Activated CD4-positive, CD25-positive, alpha-beta regulatory T cell treated with anti-CD3 and anti-CD28 coated beads, Interleukin-2, amount 50 U/mL, for 16 hours (primary cell): ENCODE data around the gene FAM3B.

ENCODE experiments used
- DNase-seq: peaks from one replicate; pipeline ENCODE4 v3.0.0-alpha.2; 2020; ENCODE audit warnings: low read depth, low spot score

FAM3B gene

DNA sequence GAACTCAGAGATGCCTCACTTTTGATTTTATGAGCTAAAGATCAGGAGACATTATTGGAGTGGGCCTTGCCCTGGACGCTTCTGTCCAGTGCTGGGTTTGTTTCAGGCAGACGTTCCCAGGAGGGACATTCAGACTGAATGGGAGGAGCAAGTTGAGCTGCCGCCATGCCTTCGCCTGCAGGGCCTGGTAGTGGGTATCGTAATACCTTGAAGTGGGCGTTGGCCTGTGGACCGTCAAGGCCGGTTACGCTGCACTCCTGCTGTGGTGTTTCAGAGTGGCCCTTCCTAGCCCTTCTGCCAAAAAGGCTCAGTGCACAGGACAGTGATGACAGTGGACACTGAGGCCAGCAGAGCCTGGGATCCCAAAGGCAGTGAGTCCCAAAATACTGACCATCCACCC, 1.6 kb downstream of the FAM3B start:
- no peak for DNase-seq

DNA sequence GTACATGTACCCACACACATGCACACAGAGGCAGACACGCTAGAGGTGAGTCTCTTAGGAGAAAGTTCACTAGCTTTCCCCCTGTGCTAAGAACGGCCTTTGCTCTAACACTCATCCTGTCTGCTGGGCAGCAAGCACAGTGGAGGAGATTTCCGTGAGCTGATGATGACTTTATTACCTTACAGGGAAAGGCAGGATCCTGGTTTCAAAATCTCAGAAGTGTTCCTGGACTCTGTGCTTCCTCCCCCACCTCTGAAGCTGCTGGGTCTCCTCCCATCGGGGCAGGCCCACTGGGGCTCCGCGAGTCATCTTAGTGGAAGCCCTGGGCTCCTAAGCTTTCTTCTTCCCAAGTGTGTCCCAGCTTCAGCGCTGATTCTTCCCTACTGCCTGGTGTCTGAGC, 2.7 kb downstream of the FAM3B start:
- no peak for DNase-seq

GRCh38 chr21:41321211-41321907, 4.8 kb downstream of the FAM3B start:
- no peak for DNase-seq

- DNase-seq, result no peak
Measured at GRCh38 chr21:41321908-41322495, 5.4 kb downstream of the FAM3B start.

DNA sequence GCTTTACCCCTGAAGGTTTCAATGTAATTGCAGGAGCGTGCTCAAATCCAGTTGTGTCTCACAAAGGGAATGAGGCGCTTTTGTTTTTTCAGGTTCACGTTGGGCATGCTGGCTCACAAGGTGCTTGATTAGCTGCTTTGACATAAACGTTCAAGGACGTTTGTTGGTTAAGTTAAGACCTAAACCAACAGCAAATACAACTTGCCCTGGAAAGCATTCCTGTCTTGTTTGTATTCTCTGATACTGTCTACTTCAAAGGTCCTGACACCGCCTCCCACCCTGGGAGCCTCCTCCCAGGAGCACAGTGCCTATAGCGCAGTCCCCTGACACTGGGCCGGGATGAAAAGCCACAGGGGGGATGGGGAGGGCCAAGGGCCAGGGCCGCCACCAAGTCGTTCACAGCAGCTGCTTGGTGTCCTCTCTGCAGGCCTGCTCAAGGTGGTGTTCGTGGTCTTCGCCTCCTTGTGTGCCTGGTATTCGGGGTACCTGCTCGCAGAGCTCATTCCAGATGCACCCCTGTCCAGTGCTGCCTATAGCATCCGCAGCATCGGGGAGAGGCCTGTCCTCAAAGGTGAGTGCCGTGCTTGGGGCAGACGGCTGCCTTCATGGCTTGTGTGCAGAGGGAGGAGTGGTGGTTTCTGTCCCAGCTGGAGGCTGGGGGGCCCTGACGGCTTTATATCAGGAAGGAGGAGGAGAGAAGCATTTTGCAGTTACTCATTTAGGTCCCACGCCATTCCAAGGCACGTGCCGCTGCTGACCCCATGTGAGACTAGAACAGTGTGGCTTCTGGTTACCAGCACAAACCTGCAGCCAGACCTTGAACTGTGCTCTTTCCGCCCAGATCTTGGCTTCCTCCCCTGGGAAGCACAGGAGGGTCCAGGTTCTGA, 6.1 kb downstream of the FAM3B start:
- DNase-seq, result no peak

- DNase-seq, result no peak
Measured at GRCh38 chr21:41325138-41325912, 8.7 kb downstream of the FAM3B start.

- no peak for DNase-seq
Measured at GRCh38 chr21:41326414-41327080, 9.9 kb downstream of the FAM3B start.

GRCh38 chr21:41327753-41328152, 11.2 kb downstream of the FAM3B start:
- no peak for DNase-seq

- no peak for DNase-seq
Measured at GRCh38 chr21:41328660-41329607, 12.3 kb downstream of the FAM3B start.

DNA sequence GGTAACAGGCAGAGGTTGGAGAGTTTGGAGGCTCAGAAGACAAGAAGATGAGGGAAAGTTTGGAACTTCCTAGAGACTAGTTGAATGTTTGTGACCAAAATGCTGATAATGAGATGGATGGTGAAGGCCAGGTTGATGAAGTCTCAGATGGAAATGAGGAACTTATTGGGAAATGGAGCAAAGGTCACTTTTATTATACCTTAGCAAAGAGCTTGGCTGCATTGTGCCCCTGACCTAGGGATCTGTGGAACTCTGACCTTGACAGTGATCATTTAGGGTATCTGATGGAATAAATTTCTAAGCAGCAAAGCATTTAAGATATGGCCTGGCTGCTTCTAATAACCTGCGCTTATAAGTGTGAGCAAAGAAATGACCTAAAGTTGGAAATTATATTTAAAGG, 17.2 kb downstream of the FAM3B start:
- no peak for DNase-seq

- no peak for DNase-seq
Measured at GRCh38 chr21:41337515-41337914, 20.9 kb downstream of the FAM3B start.

- DNase-seq, result no peak
Measured at GRCh38 chr21:41338455-41338854, 21.9 kb downstream of the FAM3B start.

- no peak for DNase-seq
Measured at GRCh38 chr21:41342035-41342434, 25.4 kb downstream of the FAM3B start.

DNA sequence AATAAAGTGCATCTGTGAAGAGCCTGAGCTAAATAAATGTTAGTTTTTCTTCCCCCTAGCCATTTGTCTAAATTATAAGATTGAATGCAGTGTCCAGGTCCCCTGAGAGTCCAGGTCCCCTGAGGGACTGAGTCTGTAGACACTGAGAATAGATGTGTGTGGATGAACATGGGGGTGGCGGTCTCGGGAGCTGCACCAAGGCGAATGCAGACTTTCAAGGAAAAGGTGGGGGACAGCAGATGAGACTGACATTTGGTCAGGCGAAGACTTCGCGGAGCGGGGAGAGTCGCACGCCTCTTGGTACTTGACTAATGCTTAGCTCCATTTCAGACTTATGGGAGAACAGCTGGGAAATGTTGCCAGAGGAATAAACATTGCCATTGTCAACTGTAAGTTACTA, 27.5 kb downstream of the FAM3B start:
- DNase-seq, result no peak

GRCh38 chr21:41345356-41345755, 28.8 kb downstream of the FAM3B start:
- DNase-seq, result no peak

DNA sequence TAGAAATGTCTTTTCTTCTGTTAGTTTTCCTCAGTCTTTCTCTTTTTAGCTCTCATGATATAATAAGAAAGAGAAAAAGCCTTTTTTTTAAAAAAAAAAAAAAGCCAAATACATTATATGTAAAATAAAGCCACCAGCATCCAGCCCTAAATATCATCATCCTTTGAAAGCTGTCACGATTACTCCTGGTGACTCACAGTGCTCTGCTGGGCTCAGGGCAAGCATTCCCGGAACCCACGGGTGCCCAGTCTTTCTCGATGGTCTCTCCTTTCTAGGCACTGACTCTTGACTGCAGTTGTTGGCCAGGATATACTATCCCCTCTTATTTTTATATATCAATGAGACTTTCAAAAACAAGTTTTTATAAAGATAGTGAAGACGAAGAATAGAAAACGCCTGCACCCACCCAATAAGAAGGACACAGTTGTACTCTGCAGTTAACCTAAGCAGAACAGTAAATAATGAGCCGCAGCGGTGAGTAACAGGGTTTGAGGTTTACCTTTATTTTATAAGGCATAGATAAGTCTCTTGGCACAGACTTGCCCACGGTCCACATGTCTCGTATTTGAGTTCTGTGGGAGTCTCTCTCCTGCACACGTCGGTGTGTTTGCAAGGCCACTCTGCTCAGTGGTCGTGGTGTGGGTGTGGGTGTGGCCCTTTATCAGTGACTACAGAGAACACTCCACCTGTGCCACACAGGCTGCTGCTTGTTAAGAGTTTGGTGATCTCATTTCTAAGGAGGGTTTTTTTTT, 29.5 kb downstream of the FAM3B start:
- no peak for DNase-seq

GRCh38 chr21:41346758-41347157, 30.2 kb downstream of the FAM3B start:
- DNase-seq, result no peak

DNA sequence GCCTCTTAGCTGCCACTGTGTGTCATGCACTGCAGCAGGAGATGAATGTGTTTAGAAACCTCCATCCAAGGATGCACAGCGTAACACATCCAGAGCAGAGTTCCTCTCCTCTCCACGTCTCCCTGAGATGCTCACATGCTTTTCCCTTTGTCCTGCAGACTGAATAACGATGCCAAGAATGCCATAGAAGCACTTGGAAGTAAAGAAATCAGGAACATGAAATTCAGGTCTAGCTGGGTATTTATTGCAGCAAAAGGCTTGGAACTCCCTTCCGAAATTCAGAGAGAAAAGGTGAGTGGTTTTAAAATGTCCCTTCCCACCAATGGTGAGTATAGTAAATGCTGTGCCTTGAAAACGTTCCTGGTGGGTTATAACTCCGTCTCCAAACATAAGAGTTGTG, 31.8 kb downstream of the FAM3B start:
- DNase-seq, result no peak

DNA sequence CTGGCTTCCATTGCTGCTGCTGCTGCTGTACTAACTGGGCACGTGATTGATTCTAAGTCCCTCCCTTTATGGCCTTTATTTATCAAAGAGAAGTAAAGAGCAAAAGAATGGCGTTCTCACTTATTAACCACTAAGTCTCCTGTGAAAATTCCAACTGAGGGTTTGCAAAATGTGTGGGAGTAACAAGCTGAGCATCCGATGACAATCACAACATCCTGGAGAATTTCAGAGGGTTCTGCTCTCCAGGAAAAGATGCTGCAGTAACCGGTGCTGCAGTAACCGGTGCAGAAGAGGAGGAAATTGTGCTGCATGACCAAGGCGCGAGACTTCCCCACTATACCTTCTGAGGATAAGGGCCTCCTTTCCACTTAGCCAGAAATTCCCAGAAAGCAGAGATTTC, 32.5 kb downstream of the FAM3B start:
- DNase-seq, result no peak
